GM19467 (cell line): ENCODE results near the gene MYL7.
"Not testable (repeated sequence)": the region's sequence is repeated elsewhere in the genome, so short reads cannot be mapped to it uniquely, and the experiment has no call there.

Experiments used
- ATAC-seq: cut with Tn5 transposase; IDR thresholded peaks from one replicate; pipeline ENCODE4 v1.9.1; 2021; ENCODE audit warnings: mild to moderate bottlenecking, moderate library complexity; ENCODE audit not compliant: unreplicated experiment

The MYL7 gene, protein sequence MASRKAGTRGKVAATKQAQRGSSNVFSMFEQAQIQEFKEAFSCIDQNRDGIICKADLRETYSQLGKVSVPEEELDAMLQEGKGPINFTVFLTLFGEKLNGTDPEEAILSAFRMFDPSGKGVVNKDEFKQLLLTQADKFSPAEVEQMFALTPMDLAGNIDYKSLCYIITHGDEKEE

DNA sequence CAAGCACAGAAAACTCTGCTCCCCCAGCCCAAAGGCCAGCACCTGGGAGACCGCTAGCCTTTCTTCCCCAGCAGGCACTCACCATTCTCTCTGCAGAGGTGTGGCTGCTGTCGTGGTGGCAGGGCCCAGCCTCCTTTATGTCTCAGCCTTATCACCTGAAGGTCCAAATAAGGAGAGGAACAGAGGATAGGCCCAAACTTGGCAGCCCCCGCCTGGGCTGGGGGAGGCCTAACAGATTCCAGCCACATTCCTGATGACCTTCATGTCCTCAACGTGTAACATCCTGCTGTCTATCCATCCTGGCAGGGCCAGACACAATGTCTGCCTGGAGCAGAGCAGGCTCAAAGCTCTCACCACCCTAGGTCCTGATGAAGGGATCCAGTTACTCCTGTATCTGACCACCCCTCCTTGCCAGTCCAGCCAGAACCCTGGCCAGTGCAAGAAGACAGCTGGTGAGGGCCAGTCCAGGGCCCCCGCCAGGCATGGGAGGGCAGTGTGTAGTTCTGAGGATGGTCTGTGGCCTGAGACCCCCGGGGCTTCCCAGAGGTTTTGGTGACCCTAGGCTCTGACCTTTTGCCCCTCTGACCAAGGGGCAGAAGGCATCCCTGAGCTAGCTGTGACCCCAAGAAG is at the start of gene MYL7:
Gene MYL7, minus strand, starts transcription at position 112 of the 630 bp plus-strand sequence. Its CDS starts 27 bp downstream, at position 85.
- no peak for ATAC-seq

- no peak for ATAC-seq
These were observed 49.1 kb upstream of the MYL7 start for GRCh38 chr7:44189993-44190872.

DNA sequence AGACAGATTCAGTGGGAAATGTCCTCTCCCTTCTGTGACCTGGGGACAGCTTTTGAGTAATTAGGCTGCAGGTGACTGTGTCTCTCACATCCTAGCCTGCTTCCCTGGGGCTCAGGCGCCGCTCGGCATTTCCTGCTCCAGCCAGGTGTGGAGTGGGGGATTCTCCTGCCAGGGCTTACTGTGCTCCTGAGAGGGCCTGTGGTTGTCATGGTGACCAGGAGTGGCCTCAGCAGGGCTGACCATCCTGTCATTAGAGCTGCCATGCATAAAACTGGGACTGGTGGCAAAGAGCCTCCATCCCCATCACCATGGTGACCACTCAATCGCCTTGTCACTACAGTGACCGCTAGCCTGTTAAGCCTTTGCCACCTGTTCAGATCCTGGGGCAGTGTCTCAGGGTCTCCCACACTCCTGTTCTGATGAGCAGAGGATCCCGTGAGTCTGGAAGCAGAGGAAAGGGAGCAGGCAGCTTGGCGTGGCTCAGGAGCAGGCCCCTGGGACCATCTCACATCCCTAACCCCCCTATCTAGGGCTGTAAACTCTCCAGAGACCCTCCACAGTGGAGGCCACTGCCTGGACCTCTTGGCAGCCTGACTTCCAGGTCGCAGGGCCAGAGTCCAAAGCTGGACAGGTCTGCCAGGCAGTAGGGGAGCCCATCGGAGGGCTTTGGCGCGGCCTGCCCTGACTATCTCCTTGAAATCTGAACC is 48.3 kb upstream of the MYL7 start, which contains the start of gene GCK:
Gene GCK, minus strand, starts transcription at position 154 of the 707 bp plus-strand sequence. CDS start 486 bp downstream, outside the sequence.
- no peak for ATAC-seq

DNA sequence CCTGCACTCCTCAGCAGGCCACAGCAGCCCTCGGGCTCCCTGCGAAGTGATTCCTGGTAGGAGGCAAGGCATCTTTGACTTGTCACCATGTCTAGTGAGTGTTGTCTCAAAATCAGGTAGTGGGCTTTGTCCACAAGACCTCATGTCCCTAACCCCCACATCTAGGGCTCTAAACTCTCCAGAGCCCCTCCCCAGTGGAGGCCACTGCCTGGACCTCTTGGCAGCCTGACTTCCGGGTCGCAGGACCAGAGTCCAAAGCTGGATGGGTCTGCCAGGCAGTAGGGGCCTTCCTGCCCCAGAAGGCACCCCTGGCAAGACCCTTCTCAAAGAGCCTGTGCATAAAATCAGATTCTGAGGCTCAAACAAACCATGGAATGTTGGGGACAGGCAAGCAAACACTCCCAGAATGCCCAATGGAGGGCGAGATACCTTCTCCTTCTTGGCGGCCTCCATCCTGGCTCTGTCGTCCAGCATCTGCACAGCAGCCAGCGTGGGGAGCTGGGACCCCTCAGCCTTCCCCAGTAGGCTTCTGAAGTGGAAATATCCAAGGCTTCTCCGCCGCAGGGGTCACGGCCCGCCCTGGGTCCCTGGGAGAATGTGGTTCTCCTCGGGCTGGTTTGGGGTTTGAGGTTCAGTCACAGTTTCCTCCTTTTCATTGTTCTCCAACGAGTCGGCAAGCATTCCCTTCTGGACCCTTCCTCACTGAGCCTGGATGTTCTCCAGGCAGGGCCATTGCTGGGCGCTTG is 47.5 kb upstream of the MYL7 start:
- no peak for ATAC-seq

- no peak for ATAC-seq
These were observed 46.7 kb upstream of the MYL7 start for GRCh38 chr7:44187636-44188416.

DNA sequence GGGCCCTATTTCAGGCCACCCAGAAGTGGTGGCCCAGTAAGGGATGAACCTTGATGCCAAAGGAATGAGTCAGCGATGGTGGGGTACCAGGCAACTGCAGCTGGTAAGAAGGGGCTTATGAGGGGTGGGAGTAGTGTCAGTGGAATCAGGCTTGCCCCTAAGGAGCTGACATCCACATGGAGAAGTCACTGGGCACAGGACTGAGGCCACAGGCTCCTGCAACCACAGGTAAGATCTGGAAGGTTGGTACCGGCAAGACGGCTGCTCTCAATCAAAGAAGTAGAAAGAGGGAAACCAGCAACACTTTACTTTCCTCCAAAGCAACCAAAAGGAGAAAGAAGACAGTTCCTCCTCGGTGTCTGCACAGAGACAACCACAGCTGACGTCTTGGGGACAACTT is 45.6 kb upstream of the MYL7 start:
- ATAC-seq: no peak

GRCh38 chr7:44185729-44186128 is 44.6 kb upstream of the MYL7 start:
- ATAC-seq: no peak

DNA sequence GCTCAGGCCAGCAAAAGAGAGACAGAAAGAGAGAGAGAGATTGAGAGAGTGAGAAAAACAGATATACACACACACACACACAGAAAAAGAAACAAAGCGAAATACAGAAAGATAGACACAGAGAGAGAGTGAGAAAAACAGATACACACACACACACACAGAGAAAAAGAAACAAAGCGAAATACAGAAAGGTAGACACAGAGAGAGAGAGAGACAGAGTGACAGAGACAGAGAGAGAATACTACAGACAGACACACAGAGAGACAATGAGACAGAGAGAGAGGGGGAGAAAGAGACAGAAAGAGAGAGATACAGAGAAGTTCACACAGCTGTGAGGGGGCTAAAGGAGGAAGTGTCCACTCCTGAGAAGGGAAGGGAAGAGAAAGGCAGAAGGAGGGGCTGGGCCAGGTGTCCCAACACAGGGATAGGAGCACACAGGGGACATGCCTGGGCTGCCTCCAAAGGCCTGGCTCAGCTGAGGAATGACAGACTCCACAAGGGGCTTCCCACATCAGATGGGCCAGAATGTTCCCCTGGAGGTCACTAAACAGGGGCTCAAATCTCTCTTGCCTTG is 43.8 kb upstream of the MYL7 start:
- no peak for ATAC-seq

DNA sequence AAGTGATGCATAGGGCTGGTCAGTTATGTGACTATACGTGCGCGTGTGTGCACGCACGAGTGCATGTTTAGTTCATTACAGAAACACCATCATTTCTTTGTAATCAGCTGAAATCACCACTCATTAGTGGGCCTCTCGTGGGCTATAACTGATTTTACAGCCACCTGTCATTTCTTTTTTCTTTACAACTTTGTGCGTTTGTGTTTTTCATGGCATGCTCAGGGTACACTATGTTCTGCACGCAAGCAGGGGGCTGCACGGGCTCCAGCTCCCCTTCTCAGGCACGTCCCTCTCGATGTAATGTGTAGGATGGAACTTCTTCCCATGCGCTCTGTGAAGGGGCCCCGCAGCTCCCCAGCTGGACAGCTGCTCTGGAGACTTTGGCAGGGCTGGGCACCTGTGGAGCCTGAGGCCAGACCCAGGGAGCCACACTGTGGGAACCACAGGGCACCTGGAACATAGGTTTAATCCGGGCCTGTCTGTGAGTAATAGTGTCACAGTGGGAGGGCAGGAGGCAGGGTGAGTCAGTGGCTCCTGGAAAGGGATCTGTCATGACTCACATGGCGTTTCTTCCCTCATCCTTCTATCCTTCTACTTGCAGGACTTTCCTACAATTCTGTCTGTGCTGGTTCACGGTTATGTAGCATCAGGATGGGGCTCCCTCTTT is 43.2 kb upstream of the MYL7 start:
- no peak for ATAC-seq

DNA sequence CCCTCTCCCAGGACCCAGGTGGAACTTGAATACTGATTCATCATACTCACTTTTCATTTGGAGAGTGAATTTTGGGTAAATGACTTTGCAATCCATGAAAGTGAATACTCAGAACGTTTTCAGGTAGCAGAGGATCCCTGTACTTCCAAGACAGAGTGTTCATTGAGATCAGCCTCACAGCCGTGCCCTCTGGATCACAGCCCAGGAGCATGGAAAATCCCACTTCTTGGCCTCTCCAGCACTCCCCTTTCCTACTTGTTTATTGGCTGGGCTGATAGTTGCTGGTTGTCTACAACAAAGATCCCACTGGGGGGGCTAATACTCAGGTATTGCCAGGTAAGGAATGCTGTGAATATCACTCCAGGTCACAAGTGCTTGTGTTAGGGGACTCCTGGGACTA is 42.3 kb upstream of the MYL7 start:
- ATAC-seq: no peak

DNA sequence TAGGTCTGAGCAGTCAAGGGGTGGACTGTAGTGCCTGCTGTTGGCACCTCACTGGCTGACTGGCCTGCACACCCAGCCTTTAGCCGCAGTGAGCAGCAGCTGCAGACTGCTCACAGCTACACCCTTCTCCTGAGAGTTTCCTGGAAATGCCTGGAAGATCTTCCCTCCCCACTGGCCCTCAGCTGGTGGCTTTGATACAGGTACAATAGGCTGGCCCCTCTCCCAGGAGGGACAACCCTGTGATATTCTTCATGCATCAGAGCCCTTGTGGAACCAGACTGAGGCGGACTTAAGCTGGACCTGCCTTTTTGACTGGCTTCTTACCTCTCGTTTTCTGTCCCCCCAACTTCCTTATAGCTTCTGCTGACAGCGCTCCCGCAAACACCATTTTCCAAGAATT is 41.7 kb upstream of the MYL7 start:
- no peak for ATAC-seq

DNA sequence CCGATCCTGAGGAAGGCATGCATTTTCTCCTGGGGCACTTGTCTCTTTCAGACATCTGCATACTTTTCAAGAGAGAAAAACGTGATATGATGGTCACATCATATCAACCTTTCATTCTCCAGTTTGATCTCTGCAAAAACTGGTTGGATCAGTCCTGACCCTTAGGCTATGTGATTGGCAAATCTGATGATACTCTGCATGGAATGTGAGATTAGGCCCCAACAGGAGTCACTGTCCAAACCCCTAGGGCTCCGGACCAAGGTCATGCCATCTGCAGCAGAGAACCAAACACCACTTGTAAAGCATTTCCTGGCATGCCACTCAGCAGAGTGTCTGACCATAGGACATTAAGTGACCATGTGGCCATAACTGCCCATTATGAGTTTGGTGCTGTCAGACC is 39.5 kb upstream of the MYL7 start:
- ATAC-seq: no peak

DNA sequence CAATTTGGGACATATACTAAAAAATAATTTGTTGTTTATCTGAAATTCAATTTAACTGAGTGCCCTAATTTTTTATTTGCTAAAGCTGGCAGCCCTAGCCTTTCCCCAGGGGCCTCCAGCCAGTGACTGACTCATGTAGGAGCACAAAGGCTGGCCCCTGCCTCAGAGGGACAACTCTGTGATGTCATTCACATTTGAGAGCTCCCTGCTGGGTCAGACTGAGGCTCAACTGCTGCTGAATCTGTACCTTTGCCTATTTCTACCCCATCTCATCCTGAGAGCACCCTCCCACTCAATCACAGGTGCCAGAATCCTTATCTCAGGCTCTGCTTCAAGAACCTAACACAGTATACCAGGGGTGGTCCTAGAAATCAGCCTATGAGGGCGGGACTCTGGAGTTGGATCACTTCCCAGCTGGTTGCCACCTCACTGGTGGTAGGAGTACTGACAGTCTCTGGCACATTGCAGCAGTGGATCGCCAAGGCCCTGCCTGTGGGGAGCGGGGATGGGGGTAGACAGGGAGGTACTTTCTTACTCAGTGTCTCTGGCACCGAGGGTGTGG is 36.5 kb upstream of the MYL7 start:
- no peak for ATAC-seq

DNA sequence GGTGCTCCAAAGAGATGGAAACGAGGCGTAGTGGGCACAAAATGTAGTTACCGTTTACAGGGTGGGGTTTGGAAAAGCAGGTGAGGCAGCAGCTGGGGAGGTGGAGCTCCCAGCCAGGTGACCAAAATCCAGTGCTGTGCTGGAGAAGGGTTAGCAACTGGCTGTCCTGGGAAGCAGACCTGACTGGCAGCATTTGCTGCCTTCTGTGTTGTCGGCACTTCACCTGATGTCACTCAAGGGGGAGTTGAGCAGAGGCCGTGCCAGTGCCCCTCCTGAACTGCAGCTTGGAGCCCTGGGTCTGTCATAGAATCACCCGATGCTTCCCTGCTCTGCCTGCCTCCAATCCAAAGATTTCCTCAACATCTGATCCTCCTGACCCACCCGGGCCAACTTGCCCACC is 35.4 kb upstream of the MYL7 start:
- ATAC-seq: no peak

DNA sequence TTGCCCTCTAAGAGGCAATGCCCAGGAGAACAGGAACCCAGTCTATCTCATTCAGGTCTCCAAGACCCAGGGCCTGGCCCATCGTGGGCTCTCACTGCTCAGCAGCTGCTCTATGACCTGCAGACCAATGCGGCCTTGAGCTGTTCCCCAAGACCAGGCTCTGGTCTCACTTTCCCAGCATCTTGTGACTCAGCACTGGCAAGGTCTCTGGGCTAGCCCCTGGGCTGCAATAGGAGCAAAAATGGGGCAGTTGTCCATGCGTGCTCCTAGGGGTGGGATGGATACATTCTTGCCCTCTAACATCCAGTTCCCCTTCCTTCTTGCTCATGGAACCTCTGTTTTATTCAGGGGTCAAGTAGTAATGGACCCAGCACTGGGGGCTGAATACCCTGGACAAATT is 34.6 kb upstream of the MYL7 start:
- no peak for ATAC-seq

GRCh38 chr7:44174694-44174948 is 33.5 kb upstream of the MYL7 start:
- ATAC-seq: not testable (repeated sequence)

DNA sequence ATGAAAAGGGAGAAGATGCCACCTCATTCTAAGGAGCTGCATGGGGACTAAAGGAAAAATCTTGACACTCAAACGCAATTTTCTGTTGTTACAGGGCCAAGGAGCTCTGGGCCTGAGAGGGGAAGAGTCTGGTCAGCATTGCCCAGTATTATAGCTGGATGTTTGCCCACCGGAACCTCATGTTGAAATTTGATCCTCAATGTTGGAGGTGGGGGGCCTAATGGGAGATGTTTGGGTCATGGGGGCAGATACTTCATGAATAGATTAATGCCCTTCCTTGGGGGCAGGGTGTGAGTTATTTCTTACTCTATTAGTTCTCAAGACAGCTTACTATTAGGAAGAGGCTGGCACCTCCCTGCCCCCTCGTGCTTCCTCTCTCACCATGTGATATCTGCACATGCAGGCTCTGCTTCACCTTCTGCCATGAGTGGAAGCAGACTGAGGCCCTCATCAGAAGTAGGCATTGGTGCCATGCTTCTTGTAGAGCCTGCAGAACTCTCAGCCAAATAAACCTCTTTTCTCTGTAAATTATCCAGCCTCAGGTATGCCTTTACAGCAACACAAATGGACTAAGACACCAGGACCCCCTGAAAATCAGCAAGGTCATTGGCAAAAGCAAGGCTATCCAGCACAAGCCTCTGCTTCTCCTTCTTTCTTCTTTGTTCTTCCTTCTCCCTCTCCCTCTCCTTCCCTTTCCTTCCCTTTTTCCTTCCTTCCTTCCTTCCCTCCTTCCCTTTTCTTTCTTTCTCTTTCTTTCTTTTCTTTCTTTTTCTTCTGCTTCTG is 33.0 kb upstream of the MYL7 start:
- no peak for ATAC-seq

DNA sequence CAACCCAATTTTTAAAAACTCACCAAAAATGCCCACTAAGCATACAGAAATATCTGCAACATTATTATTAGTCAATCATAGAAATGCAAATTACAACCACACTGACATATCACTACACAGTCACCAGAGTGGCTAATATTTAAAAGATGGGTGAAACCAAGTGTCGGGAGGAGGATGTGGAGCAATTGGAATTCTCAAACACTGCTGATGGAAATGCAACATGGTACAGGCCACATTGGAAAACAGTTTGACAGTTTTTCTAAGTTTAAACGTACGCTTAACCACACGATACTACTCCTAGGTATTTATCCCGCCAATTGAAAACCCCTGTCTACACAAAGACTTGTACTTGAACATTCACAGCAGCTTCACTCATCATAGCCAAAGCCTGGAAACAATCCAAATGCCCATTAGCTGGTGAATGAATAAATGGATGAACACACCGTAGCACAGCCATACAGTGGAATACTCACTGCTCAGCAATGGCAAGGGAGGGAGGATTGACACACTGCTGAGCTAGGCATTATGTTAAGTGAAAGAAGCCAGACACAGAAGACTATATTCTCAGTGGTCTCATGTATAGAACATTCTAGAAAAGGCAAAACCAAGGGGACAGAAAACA is 31.8 kb upstream of the MYL7 start:
- ATAC-seq: no peak
